DLD1 (cell line): ENCODE measurements around the gene PLEKHA3.
"Not testable (repeated sequence)": the region's sequence is repeated elsewhere in the genome, so short reads cannot be mapped to it uniquely, and the experiment has no call there.

Experiments
- in situ Hi-C: cut with HindIII; loops from 2 replicates; pipeline ENCODE4 v1.10.0; 2017; ENCODE audit warnings: low sequenced_read_pairs

The PLEKHA3 gene

GRCh38 chr2:178480227-178481181, at the start of gene PLEKHA3:
TSS of gene PLEKHA3 (plus strand) at chr2:178480457. CDS start at chr2:178480870, 413 bp downstream.
- in situ Hi-C loops = no loop called here

- in situ Hi-C loops = no loop called here
Measured at GRCh38 chr2:178436662-178437061, 43.6 kb upstream of the PLEKHA3 start.

GRCh38 chr2:178441426-178441825, 38.8 kb upstream of the PLEKHA3 start:
- in situ Hi-C loops = no loop called here

GRCh38 chr2:178448968-178449661, 31.1 kb upstream of the PLEKHA3 start:
- in situ Hi-C loops = no loop called here

- in situ Hi-C loops = no loop called here
Measured at GRCh38 chr2:178449700-178450523, 30.3 kb upstream of the PLEKHA3 start.

GRCh38 chr2:178450524-178450773, 29.8 kb upstream of the PLEKHA3 start:
- in situ Hi-C loops = no loop called here

- in situ Hi-C loops = no loop called here
Measured at GRCh38 chr2:178450774-178451525, 29.3 kb upstream of the PLEKHA3 start, which contains the start of the genes PJVK and PRKRA. TSS of gene PJVK (plus strand) at chr2:178451378. CDS start at chr2:178453410, 2,032 bp downstream. TSS of gene PRKRA (minus strand) at chr2:178451175. CDS start at chr2:178451030, 145 bp downstream.

- in situ Hi-C loops = no loop called here
Measured at GRCh38 chr2:178452334-178452733, 27.9 kb upstream of the PLEKHA3 start.

- in situ Hi-C loops = no loop called here
Measured at GRCh38 chr2:178452870-178453269, 27.4 kb upstream of the PLEKHA3 start.

- in situ Hi-C loops = no loop called here
Measured at GRCh38 chr2:178455947-178456346, 24.3 kb upstream of the PLEKHA3 start.

GRCh38 chr2:178457390-178457886, 22.8 kb upstream of the PLEKHA3 start:
- in situ Hi-C loops = no loop called here

- in situ Hi-C loops = no loop called here
Measured at GRCh38 chr2:178469219-178469849, 10.9 kb upstream of the PLEKHA3 start.

- in situ Hi-C loops = not testable (repeated sequence)
Measured at GRCh38 chr2:178471313-178471712, 8.9 kb upstream of the PLEKHA3 start.

GRCh38 chr2:178473373-178473772, 6.9 kb upstream of the PLEKHA3 start:
- in situ Hi-C loops = no loop called here

- in situ Hi-C loops = no loop called here
Measured at GRCh38 chr2:178473931-178474330, 6.3 kb upstream of the PLEKHA3 start.

GRCh38 chr2:178474560-178474959, 5.7 kb upstream of the PLEKHA3 start:
- in situ Hi-C loops = no loop called here

GRCh38 chr2:178476477-178476876, 3.8 kb upstream of the PLEKHA3 start:
- in situ Hi-C loops = no loop called here

GRCh38 chr2:178477443-178478129, 2.7 kb upstream of the PLEKHA3 start:
- in situ Hi-C loops = no loop called here

- in situ Hi-C loops = no loop called here
Measured at GRCh38 chr2:178478130-178478438, 2.2 kb upstream of the PLEKHA3 start.
